Measurements from ENCODE around the gene SMG7. TPM values are rescaled to one million over a fixed set of nuclear protein-coding genes. Genes with fewer than 3 reads are reported as not detected.
"Not testable (repeated sequence)": the region's sequence is repeated elsewhere in the genome, so short reads cannot be mapped to it uniquely, and the experiment has no call there.

Gene SMG7, protein sequence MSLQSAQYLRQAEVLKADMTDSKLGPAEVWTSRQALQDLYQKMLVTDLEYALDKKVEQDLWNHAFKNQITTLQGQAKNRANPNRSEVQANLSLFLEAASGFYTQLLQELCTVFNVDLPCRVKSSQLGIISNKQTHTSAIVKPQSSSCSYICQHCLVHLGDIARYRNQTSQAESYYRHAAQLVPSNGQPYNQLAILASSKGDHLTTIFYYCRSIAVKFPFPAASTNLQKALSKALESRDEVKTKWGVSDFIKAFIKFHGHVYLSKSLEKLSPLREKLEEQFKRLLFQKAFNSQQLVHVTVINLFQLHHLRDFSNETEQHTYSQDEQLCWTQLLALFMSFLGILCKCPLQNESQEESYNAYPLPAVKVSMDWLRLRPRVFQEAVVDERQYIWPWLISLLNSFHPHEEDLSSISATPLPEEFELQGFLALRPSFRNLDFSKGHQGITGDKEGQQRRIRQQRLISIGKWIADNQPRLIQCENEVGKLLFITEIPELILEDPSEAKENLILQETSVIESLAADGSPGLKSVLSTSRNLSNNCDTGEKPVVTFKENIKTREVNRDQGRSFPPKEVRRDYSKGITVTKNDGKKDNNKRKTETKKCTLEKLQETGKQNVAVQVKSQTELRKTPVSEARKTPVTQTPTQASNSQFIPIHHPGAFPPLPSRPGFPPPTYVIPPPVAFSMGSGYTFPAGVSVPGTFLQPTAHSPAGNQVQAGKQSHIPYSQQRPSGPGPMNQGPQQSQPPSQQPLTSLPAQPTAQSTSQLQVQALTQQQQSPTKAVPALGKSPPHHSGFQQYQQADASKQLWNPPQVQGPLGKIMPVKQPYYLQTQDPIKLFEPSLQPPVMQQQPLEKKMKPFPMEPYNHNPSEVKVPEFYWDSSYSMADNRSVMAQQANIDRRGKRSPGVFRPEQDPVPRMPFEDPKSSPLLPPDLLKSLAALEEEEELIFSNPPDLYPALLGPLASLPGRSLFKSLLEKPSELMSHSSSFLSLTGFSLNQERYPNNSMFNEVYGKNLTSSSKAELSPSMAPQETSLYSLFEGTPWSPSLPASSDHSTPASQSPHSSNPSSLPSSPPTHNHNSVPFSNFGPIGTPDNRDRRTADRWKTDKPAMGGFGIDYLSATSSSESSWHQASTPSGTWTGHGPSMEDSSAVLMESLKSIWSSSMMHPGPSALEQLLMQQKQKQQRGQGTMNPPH
- 18.8 and 30.1 TPM in 2 replicates for total RNA-seq (2014; rRNA removed)
- 19.9 TPM for polyA plus RNA-seq (2012)

DNA sequence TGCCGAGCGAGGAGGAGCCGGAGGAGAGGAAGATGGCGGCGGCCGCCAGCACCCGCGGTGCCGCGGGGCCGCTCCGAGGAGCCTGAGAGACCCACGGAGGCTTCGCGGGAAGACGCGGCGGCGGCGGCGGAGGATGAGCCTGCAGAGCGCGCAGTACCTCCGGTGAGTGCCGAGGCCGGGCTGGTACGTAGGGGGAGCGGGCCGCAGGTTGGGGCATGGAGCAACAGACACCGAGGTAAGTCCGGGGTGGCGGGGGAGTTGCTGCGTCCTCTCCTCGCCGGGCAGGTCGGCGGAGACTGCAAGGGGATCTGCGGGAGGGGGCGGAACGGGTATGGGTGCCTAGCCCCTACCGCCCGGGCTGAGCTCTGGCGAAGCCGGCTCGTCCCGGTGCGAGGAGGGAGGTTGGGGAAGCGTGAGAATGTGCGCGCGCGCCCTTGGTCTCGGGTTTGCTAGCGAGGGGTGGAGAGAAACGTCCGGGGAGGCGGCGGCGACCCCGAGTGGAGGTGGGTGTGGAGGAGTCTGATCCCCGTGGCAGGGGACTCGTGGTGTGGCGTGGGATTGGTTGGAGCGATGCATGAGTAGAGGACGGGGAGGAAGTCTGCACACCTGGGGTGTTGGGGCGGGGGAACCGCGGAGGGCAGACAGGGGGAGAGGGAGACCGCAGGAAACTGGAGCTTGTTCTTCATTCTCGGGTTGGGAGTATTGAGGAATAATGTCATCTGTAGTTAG, at the start of gene SMG7:
Gene SMG7 (plus strand): TSS at position 12 of the 729 bp plus-strand sequence. CDS start 122 bp downstream, at position 134.
- DNase-seq (ENCODE audit: low read depth) = peak; percentile 11

GRCh38 chr1:183423541-183423940, 48.8 kb upstream of the SMG7 start:
- DNase-seq (ENCODE audit: low read depth) = no peak

DNA sequence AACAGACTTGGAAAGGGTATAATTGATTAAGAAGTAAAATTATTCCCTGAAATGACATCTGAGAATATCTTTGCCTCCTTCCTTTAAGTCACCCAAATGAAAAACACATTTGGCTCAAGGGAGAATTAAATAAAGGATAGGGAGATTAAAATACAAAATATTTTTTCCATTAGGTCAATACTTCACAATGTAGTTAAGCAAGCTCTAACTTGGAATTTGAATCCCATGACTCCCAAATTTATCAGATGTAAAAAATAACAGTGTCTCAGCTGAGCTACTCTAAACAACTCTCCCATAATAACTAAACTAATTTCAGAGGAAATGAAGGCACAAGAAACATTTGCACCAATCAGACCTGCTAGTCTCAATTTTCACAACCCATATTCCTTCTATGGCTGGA, 47.6 kb upstream of the SMG7 start:
- DNase-seq (ENCODE audit: low read depth) = no peak

- DNase-seq (ENCODE audit: low read depth) = not testable (repeated sequence)
These were observed 44.7 kb upstream of the SMG7 start for GRCh38 chr1:183427591-183427990.

GRCh38 chr1:183431840-183432547, 40.3 kb upstream of the SMG7 start:
- DNase-seq (ENCODE audit: low read depth) = no peak

- peak; percentile 35 for DNase-seq (ENCODE audit: low read depth)
These were observed 39.8 kb upstream of the SMG7 start for GRCh38 chr1:183432548-183432875.

DNA sequence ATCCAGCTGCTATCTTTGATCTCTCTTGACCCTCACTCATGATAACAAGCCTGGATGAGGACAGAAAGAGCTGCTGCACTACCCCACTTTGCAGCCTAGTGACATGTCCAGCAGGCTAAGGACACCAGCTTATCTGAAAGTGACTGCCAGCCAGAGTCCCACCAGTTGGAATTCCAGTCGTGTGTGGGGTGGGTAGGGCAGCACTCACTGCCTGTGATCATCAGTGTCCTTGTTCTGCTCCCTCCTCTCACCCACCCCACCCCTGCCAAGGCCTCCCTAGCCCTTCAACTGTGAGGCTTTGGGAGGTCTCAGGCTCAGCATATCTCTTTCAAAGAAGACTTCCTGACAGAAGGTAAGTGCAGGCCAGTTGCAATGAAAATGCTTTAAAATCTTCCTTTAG, 38.6 kb upstream of the SMG7 start:
- DNase-seq (ENCODE audit: low read depth) = no peak

DNA sequence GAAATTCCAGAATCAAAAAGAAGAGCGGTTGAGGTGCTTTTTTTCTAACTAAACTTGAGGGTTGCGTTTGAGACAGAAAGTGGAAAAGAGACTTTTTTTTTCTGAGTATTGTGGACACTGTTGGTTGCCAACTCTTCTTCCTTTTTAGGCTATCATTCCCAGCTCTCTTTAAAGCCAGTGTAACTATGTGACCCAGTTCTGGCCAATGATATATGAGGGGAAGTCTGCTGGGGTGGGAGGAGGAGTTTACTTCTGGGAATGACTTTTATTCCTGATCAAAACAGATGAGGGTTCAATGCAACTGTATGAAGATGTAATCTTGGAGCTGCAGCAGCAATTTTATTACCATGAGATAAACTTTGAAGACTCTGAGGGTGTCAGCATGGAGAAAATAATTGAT, 36.8 kb upstream of the SMG7 start:
- no peak for DNase-seq (ENCODE audit: low read depth)

GRCh38 chr1:183438060-183438459, 34.2 kb upstream of the SMG7 start:
- DNase-seq (ENCODE audit: low read depth) = no peak

GRCh38 chr1:183443011-183443410, 29.3 kb upstream of the SMG7 start:
- DNase-seq (ENCODE audit: low read depth) = peak; percentile 67

- DNase-seq (ENCODE audit: low read depth) = no peak
These were observed 28.8 kb upstream of the SMG7 start for GRCh38 chr1:183443466-183443865.

DNA sequence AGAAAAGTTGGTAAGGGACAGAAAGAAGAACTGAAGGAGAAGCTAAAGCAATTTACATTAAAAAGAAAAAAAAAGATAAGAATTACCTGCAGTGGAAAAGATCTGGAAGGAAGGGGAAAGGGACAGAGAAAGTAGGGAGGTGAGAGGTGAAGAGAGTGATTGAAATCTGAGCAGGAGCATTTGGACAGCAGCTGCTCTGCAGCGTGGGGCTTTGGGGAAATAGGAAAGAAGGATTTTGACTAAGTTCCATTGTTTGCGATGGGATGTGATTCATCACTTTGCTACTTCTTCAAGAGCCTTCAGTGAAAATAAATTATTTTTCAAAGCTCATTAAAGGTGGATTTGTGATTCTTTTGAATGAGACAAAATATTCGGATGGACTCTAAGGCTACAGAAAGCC, 28.1 kb upstream of the SMG7 start:
- peak; percentile 73 for DNase-seq (ENCODE audit: low read depth)

DNA sequence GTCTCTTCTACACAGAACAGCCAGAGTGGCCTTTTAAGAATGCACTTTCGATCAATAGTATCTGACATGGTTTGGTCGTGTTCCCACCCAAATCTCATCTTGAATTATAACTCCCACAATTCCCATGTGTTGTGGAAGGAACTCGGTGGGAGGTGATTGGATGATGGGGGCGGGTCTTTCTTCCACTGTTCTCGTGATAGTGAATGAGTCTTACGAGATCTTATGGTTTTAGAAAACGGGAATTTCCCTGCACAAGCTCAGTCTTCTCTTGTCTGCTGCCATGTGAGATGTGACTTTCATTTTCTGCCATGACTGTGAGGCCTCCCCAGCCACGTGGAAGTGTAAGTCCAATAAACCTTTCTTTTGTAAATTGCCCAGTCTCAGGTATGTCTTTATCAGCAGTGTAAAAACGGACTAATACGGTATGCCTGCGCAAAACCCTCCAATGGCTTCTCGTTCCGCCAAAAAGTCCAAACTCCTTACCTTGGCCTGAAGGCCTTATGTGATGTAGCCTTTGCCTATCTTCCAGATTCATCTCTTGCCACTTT, 23.0 kb upstream of the SMG7 start:
- DNase-seq (ENCODE audit: low read depth) = no peak

GRCh38 chr1:183450093-183450492, 22.2 kb upstream of the SMG7 start:
- DNase-seq (ENCODE audit: low read depth) = no peak

DNA sequence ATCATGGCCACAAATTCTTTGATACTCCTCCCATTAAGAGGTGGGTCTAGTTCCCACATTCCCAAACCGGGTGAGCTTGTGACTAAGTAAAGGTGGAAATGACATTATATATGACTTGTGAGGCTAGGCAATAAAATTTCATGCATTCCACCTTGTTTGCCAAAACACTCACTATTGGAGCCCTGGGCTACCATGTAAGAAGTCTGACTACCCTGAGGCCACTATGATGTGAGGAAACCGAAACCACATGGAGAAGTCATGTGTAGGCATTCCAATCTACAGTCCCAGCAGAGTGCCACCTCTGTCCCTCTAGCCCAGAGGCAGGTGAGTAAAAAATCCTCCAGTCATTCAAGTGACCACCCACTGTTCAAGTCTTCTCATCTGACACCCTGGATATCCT, 17.9 kb upstream of the SMG7 start:
- no peak for DNase-seq (ENCODE audit: low read depth)

DNA sequence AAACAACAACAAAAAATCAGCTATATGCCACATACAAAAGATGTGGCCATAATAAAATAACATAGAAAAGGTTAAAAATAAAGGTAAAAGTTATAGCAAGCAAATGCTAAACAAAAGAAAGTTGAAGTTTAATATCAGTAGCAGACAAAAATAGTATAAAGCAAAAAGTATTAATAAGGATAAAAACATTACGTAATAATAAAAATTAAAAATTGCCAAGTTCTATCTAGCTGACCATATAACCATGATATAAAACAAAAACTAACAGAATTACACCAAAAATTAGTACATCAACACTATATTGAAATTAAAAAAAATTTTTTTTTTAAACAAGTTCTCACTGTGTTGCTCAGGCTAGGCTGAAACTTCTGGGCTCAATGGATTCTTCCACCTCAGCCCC, 15.5 kb upstream of the SMG7 start:
- no peak for DNase-seq (ENCODE audit: low read depth)

DNA sequence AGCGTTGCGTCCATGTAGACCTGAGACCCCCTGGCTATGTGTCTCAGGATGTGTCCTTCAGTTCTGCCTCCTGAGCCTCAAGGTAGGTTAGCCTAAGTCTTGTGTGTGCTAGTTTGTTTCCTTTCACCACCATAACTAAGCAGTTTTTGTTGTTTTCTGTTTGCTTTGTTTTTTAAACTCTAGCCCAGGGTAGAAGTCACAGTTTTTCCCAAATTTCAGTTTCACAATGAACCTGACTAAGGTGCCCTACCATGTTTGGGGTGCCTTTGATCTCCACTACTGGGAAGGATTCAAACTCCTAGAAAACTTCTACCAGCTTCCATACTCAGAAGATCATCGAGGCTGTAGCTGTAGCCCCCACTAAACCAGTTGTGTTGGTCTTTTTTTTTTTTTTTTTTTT, 14.8 kb upstream of the SMG7 start:
- no peak for DNase-seq (ENCODE audit: low read depth)

- no peak for DNase-seq (ENCODE audit: low read depth)
These were observed 11.7 kb upstream of the SMG7 start for GRCh38 chr1:183460596-183460995.

- peak; percentile 33 for DNase-seq (ENCODE audit: low read depth)
These were observed 10.9 kb upstream of the SMG7 start for GRCh38 chr1:183461350-183461749.

GRCh38 chr1:183463566-183463965, 8.7 kb upstream of the SMG7 start:
- DNase-seq (ENCODE audit: low read depth) = no peak

All from LHCN-M2 (cell line).